Right lobe of liver (tissue), 4 donors: ENCODE data around the gene DYNC1I1.

Experiments used
- CTCF ChIP-seq, 4 donors: fragments of 200-600 bp in 3 of 4; fragments of 450-650 bp in 1 of 4; IDR thresholded peaks; one replicate each; pipeline versions ENCODE4 v1.5.1 to v1.8.0; 2016 to 2022; ENCODE audit warnings: antibody characterized with exemption in 4 of 4, mild to moderate bottlenecking in 2 of 4
- POLR2A ChIP-seq: fragments of 450-650 bp; IDR thresholded peaks from one replicate; pipeline ENCODE4 v1.6.1; 2017; ENCODE audit warnings: antibody characterized with exemption, mild to moderate bottlenecking
- donor health status: DM: no; HTN: no; CAD: no.
- donor health status: DM: no; HTN: no; CAD: no.
- donor health status: DM: no; HTN: yes; CAD: no.

DNA sequence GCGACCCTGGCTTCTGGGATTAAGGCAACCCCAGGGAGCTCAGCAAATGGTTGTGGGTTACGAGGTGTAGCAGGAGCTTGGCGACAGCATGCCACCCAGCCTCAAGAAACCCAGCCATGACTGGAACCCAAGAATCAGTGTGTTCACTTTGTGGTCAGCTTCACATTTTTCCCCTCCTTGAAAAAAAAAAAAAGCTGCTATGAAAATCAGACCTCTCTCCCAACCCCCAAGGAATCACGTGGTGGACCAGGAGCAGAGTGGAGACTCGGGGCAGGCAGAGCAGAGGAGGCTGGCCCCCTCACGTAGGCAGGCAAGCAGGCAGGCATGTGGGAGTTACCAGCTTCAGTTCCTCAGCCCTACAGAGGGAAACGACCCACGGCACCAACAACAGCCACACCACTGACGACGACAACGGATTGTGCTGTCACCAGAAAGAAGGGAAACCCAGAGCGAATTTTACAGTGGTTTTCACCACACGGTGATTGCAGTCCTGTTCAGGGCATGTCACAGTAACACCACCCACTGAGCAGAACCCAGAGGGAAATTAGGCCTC is 346.2 kb downstream of the DYNC1I1 start:
- TF ChIP-seq CTCF (IDR thresholded peaks at IDR 0.05): no peak
- no peak for TF ChIP-seq POLR2A
